DMS153 treated with DMSO at 0.1 percent for 48 hours (cell line): ENCODE results near the gene SPTLC3.

Source experiments
- DNase-seq: peaks from one replicate; lab custom pipeline; 2025; ENCODE audit not compliant: unreplicated experiment; lab: John Stamatoyannopoulos, UW

The SPTLC3 gene

DNA sequence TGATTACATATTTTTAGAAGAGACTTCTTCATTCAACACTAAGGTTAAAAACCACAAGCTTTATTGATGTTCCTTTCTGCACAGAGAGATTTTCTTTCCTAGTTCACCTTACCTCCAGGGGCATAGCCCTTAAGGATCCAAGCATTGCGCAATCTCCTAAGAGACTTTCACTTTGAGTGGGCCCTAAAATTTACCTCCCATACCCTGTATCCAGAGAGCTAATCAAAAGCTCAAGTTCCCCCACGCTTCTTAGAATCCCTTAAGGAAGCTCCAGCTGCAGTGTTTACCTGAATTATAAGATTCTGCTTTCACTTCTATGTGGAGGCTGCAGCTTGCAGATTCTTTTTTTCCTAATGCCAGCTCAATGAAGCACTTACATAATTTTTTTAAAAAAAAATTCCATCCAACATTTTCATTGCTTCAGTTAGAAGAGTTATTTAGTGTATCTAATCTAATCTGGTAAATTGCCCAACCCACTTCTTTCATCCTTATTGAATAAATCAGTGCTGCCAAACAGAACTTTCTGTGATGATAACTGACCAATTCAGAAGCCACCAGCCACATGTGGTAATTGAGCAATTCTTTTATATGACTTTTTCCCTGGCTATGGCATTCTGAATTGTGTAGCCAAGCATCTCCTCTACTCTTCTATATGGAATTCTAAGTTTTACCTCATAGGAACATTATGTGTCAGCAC lies 24.6 kb upstream of the SPTLC3 start:
- DNase-seq: no peak

DNA sequence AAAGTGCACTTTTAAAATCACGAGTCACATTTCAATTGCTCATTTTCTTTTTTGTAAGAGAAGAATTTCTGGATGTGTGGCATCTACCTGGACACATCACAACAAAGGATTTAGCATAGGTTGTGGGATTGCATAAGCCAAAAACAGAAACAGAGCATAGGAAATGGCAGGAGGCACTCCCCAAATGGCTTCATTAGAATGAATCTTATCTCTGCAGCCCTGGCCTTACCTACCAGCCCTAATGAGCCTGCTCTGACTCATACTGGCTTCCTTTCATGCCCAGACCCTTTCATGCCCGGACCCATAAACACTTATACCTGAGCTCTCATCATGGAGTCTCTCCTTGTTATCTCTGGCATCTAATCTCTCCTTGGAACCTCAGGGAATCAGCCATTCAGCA lies 23.9 kb upstream of the SPTLC3 start:
- DNase-seq: no peak

DNA sequence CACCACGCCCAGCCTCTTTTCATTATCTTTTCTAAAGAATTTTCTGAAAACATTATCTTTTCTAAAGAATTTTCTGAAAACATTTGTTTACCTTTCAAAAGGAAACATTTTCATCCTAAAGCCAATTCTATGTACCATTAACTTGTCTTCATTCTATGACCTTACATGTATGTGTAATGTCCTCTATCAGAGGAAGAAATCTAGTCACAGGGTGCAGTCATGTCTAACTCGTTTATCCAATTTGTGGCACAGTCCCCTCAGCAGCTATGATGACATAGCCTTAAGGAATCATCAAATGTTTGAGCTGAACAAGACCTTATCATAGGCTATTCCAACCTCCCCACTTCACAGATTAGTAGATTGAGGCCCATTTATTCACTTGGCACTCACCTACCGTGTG lies 21.5 kb upstream of the SPTLC3 start:
- no peak for DNase-seq

- no peak for DNase-seq
These were observed 19.1 kb upstream of the SPTLC3 start for GRCh38 chr20:12989586-12990115.

DNA sequence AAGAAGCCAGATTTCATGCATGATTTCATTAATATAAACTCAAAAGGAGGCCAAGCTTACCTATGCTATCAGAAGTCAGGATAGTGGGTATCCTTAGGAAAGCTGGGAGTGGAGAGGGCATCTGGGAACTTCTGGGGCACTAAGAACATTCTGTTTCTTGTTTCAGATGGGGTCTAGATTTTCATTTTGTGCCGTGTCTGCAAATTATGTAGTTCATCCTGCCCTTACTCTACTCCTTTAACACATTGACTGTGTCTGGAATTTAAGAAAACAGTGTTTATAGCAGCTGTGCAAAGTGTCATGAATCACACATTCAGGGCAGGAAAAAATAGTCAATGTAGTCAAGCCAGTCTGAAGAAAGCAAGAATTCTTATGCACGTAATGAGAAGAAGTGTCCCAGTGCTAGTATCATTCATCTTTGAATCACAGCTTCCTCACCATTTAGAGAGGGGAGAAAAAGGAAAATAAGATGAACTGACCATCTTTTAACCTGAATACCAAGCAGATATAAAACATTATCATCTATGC lies 11.6 kb upstream of the SPTLC3 start:
- DNase-seq: no peak

DNA sequence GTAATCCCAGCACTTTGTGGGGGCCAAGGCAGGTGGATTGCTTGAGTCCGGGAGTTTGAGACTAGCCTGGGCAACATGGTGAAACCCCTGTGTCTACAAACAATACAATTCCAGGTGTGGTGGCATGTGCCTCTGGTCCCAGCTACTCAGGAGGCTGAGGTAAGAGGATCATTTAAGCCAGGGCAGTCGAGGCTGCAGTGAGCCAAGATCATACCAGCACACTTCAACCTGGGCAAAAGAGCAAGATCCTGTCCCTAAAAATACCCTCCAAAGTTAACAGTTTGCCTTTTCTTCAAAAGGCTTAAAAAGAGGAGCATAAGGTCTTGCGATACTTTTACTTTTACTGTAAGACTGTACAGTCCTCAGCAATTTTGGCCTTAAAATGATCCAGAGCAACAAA lies 10.7 kb upstream of the SPTLC3 start:
- DNase-seq: no peak

- DNase-seq: no peak
These were observed 9.6 kb upstream of the SPTLC3 start for GRCh38 chr20:12999201-12999600.

DNA sequence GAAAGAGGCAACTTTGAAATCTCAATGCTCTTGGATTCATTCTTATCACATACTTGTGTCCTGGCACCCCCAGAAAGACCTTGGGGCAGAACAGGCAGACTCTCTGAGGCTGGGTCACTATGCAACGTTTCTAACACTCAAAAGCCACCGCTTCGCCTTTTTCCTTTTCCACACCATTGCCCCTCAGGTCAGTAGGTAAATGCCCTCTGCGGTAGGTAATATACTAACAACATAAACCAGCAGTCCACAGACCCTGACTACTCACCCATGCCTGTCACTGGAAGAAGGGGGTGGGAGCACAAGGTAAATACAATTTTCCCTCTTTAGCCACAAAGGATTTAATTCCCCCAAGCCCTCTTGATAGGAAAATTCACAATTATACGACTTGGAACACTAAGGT lies 6.5 kb upstream of the SPTLC3 start:
- DNase-seq: no peak

DNA sequence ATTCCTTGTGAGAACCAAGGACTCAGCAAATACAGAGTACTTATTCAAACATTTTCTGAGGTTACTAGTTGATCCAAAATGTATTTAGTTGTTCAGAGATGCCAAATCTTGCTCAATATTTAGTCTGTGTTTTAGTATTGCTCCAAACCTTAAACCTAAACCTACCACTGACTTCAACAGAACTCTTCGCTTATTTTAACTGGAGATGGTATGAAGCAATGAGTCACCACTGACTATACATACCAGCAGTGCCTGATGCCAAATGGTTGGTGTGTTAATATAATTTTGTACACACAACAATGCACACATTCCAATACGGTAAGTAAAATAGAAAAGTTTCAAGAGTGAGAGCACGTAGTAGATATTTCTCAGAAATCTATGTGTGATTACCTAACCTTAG lies 1.9 kb upstream of the SPTLC3 start:
- DNase-seq: no peak

- DNase-seq: no peak
These were observed 1.2 kb upstream of the SPTLC3 start for GRCh38 chr20:13007596-13007995.

DNA sequence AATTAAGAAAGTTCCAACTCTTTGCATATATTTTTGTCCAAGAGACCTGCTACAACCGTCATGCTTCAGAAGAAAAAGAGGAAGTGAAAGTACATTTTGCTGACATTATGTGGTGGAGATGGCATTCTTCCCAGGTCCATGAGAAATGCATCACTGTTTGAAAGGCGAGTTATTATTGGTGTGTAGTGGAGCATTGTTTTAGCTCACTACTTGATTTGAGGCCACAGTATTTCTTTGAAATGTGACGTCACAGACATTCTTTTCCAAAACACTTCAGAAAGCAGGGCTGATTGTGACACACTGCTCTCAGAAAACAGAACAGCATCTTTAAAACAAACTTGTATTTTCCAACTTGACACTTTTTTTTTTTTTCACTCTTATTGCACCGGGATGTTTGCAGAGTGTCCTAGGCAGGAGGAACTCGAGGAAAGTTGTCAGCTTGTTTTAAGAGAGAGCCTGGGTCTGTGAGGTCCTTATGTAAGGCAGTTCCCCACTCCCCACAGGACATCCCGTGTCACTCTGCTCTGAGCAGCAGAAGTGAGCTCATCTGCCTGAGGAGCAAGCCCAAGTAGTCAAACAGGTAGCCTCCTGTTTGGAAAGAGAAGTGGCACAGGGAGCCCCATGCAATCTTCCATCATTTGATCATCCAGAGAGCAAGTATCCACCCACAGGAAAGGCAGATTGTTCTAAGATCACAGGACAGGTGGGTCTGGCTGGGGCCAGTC lies 1.1 kb downstream of the SPTLC3 start:
- DNase-seq: peak; percentile 2

- no peak for DNase-seq
These were observed 4.1 kb downstream of the SPTLC3 start for GRCh38 chr20:13012886-13013285.

GRCh38 chr20:13013411-13013810 lies 4.6 kb downstream of the SPTLC3 start:
- DNase-seq: no peak

GRCh38 chr20:13017235-13017634 lies 8.5 kb downstream of the SPTLC3 start:
- DNase-seq: no peak

DNA sequence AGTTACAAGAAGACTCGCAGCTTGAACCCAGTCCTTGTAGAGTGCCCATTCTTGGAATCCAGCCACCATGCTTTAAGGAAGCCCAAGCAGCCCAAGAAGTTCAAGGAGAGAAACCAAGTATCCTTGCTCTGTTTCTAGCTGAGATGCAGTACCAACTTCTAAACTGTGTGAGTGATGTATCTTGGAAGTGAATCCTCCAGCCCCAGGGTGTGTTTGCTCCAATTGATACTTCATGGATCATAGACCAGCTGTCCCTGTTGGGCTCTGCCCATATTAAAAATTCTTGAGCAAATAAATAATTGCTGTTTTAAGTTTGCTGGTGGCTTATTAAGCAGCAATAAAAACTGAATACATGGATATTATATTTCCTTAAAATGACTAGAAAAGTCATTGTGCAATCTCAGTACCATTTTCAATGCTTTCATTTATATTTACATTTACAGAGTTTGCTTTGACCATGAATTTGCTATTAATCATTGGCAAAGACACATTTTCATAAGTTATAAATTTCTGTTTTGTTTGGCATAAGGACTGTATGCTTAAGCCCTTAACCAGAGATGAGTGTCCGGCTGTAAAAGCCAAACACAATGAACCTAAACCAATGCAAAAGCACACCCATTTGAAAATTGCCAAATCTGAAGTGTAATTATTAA lies 9.2 kb downstream of the SPTLC3 start:
- DNase-seq: no peak

DNA sequence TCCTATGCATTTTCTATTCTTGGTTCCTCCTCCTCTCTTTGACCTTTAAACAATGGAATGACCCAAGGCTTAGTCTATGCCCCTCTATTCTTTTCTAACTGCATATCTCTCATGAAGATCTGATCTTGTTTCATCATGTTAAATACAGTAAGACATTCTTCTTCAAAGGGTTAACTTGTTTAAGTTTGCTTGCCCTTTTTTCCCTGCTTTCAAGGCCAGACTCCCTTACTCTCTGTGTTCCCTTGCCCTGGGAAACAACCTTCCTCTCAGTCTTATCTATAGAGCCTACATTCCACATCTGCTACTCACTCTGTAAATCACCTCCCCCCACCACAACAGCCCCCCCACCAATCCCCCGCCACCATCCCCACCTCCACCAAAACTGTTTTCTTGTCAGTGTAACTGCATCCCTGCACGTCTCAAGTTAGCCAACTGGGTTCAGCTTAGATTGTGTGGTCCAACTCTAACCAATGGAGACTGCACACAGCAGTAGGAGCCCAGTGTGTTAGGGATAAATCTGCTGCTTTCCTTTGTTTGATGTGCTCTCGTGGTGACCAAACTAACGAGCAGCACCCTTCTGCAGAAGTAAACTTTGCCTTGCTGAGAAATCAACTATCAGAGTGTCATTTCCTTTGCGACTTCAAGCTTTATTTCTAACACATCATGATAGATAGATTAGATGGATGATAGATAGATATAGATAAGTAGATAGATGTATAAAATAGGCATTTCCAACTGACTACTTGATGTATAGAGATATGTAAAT lies 12.6 kb downstream of the SPTLC3 start:
- no peak for DNase-seq

DNA sequence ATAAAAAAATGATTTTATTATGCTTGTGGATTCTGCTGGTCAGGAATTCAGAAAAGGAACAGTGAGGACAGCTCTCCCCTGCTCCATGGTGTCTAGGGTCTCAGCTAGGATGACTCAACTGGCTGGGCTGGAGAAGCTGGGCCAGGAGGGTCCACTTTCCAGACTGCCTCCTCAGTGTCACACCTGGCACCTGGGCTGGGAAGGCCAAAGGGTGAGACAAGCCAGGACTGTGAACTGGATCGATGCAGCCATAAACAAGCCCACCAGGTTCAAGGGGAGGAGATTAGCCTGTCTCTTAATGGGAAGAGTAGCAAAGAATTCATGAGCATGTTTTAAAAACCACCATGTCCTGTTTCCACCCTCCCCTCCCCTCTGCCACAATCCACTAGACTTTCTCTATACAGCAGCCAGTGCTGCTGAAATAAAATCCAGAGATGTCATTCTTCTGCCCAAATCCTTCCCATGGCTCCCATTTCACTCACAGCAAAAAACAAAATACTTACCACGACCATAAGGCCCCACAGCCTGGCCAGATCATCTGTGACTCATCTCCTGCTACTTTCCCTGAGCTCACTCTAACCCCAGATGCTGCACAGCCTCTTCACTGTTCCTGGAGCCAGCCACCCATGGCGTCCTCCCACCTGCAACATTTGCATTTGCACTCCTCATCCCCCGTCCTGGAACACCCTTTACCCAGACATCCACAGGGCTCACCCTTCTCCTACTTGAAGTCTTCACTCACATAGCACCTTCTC lies 13.8 kb downstream of the SPTLC3 start:
- DNase-seq: no peak

- DNase-seq: no peak
These were observed 15.8 kb downstream of the SPTLC3 start for GRCh38 chr20:13024596-13024995.

DNA sequence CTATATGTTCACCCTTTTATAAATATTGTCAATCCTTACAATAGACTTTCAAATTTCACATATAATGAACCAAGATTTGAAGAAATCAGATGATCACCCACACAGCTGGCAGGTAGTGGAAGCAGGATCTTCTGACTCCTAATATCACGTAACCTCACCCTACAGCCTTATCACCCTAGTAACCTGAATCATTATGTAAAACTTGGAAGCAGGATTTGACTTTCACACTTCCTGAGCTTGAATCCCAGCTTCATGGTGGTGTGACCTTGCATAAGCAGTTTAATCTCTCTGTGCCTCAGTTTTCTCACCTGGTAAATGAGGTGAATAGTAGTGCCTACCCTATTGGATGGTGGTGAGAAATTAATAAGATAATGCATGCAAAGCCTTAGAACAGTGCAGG lies 16.4 kb downstream of the SPTLC3 start:
- no peak for DNase-seq

- DNase-seq: no peak
These were observed 19.2 kb downstream of the SPTLC3 start for GRCh38 chr20:13028001-13028400.
